K562 (cell line): ENCODE results near the gene MOXD1. TPM values are rescaled to one million over a fixed set of nuclear protein-coding genes. Genes with fewer than 3 reads are reported as not detected.
"Not testable (repeated sequence)": the region's sequence is repeated elsewhere in the genome, so short reads cannot be mapped to it uniquely, and the experiment has no call there.

ENCODE experiments used
- ATAC-seq: fragments of 200-7000 bp; cut with Tn5 transposase; 3 replicates; pipeline ENCODE4 v1.9.1; 2020; ENCODE audit warnings: moderate library complexity
- BruUV-seq: library from RNA; stranded (reverse); fragments of 400-500 nt; replicated peaks from 2 replicates; lab custom pipeline; 2021; lab: Mats Ljungman, UMichigan
- CTCF ChIA-PET: fragments of 300-600 bp; formaldehyde crosslinking; extraction: SDS; loops from one replicate; lab custom pipeline; 2021; ENCODE audit warnings: low intra/inter-chr PET ratio; lab: Yijun Ruan, JAX
- POLR2A ChIA-PET: fragments of 300-600, 350-650 bp; sonication (Branson Sonifier 250); formaldehyde crosslinking; extraction: SDS; loops from one replicate; lab custom pipeline; 2021; ENCODE audit warnings: antibody characterized with exemption, inconsistent platforms; lab: Yijun Ruan, JAX
- DNase-seq, 4 experiments: peaks; one replicate each; pipeline versions ENCODE4 v3.0.0 to v3.0.0-alpha.2; 2011 to 2018; ENCODE audit warnings: low spot score in 3 of 4, mixed read lengths in 3 of 4; ENCODE audit errors: extremely low read depth in 1 of 4
- FAIRE-seq: peaks from 2 replicates; lab custom pipeline; 2011; peaks lifted over from hg19 to GRCh38; lab: Jason Lieb, UNC
- H2AFZ ChIP-seq: 2 replicates; pipeline ENCODE4 v1.6.0; 2011; ENCODE audit warnings: low read depth, low read length, control low read depth, inconsistent platforms
- H3K27ac ChIP-seq: fragments of 200-600 bp; 3 replicates; pipeline ENCODE4 v1.8.0; 2011; ENCODE audit warnings: low read depth, mild to moderate bottlenecking, control low read depth, inconsistent platforms, low read length, moderate library complexity, mixed read lengths; ENCODE audit errors: extremely low read depth
- H3K27me3 ChIP-seq, 2 experiments: fragments of 300-600 bp in 1 of 2; 2 replicates in 1 of 2; 3 replicates in 1 of 2; pipeline versions ENCODE4 v1.6.0 to v1.8.0; 2011; ENCODE audit warnings: inconsistent platforms in 2 of 2, low read length in 2 of 2, mild to moderate bottlenecking in 1 of 2, mixed read lengths in 1 of 2, moderate library complexity in 1 of 2; ENCODE audit not compliant: control insufficient read depth in 2 of 2, insufficient read depth in 2 of 2
- H3K36me3 ChIP-seq: fragments of 300-600 bp; 3 replicates; pipeline ENCODE4 v1.8.0; 2011; ENCODE audit warnings: mild to moderate bottlenecking, low read length, inconsistent platforms; ENCODE audit not compliant: control insufficient read depth, insufficient read depth
- H3K4me1 ChIP-seq, 2 experiments: fragments of 200-600 bp in 1 of 2; replicated peaks in 1 of 2; 2 replicates in 1 of 2; 3 replicates in 1 of 2; pipeline versions ENCODE4 v1.5.1 to v1.8.0; 2011; ENCODE audit warnings: inconsistent platforms in 2 of 2, low read length in 2 of 2, mild to moderate bottlenecking in 1 of 2, mixed read lengths in 1 of 2, moderate library complexity in 1 of 2; ENCODE audit not compliant: control insufficient read depth in 2 of 2, insufficient read depth in 2 of 2
- H3K4me2 ChIP-seq: 2 replicates; pipeline ENCODE4 v1.6.1; 2011; ENCODE audit warnings: low read length, control low read depth, inconsistent platforms, mixed read lengths; ENCODE audit not compliant: insufficient read depth
- H3K4me3 ChIP-seq: fragments of 200-600 bp; sonication (generic), shearing (Covaris generic); 2 replicates; pipeline ENCODE4 v1.5.1; 2016; ENCODE audit warnings: control low read depth, inconsistent platforms
- H3K79me2 ChIP-seq: fragments of 200-600 bp; 3 replicates; pipeline ENCODE4 v1.8.0; 2011; ENCODE audit warnings: low read length, inconsistent platforms; ENCODE audit not compliant: control insufficient read depth, insufficient read depth
- H3K9ac ChIP-seq, 2 experiments: 2 replicates each; pipeline versions ENCODE4 v1.6.0 to v1.6.1; 2011; ENCODE audit warnings: low read depth in 2 of 2, low read length in 2 of 2, control low read depth in 1 of 2, inconsistent platforms in 1 of 2, mild to moderate bottlenecking in 1 of 2, mixed read lengths in 1 of 2; ENCODE audit not compliant: insufficient read depth in 1 of 2
- H3K9me1 ChIP-seq: one replicate; pipeline ENCODE4 v1.6.0; 2011; ENCODE audit warnings: inconsistent platforms, mild to moderate bottlenecking, low read length, moderate library complexity; ENCODE audit not compliant: control insufficient read depth, insufficient read depth
- H3K9me3 ChIP-seq: replicated peaks from 2 replicates; pipeline ENCODE4 v1.5.1; 2011; ENCODE audit warnings: low read depth, low read length, inconsistent platforms; ENCODE audit not compliant: control insufficient read depth, insufficient read depth
- H4K20me1 ChIP-seq: replicated peaks from 2 replicates; pipeline ENCODE4 v1.6.1; 2011; ENCODE audit warnings: low read length, inconsistent platforms, mixed read lengths; ENCODE audit not compliant: control insufficient read depth, insufficient read depth
- ZNF431 ChIP-seq: sonication (generic); formaldehyde crosslinking; IDR thresholded peaks from 2 replicates; pipeline ENCODE4 v1.8.0; 2022; ENCODE audit warnings: mild to moderate bottlenecking, missing genetic modification reagents
- ZNF584 ChIP-seq: fragments of 200-800 bp; sonication (Bioruptor generic); IDR thresholded peaks from 2 replicates; pipeline ENCODE4 v1.6.1; 2016; ENCODE audit warnings: low read depth, mild to moderate bottlenecking, missing genetic modification characterization, missing compliant biosample characterization
- WGBS: fragments of 100-300 bp; shearing (Covaris generic); methylation state at CpG from one replicate; pipeline ENCODE4 v1.1.6; 2016; ENCODE audit warnings: low coverage, mixed read lengths; ENCODE audit not compliant: insufficient coverage; ENCODE audit errors: missing lambda C conversion rate; 5-methylcytosine and 5-hydroxymethylcytosine counted together
- in situ Hi-C: fragments of 300-500 bp; cut with MboI; formaldehyde crosslinking; loops from 4 replicates; pipeline ENCODE4 v1.15.0; 2018; ENCODE audit warnings: inconsistent platforms, mixed read lengths
- intact Hi-C: fragments of 100-400 bp; cut with micrococcal nuclease; formaldehyde crosslinking; loops from 2 replicates; pipeline ENCODE4 v1.14.2; 2022
- polyA plus RNA-seq, 8 experiments: library from polyadenylated mRNA; depleted of rRNA in 4 of 8; stranded (reverse) in 5 of 8; unstranded in 3 of 8; fragments of >200 nt; fragmentation: Nextera tagmentation in 2 of 8; fragmentation: Illumina TruSeq in 1 of 8; extraction: Ambion mirVana in 2 of 8; extraction: Trizol in 1 of 8; gene quantifications; 2 replicates each; pipeline versions ENCODE4 v1.2.1 to v1.2.3, GENCODE V29; 2011 to 2014; ENCODE audit warnings: inconsistent platforms in 1 of 8, missing spikeins in 1 of 8
- total RNA-seq, 7 experiments: library from RNA; depleted of rRNA in 6 of 7; stranded (reverse); fragments of >200 nt in 6 of 7; fragmentation: Illumina TruSeq in 2 of 7; extraction: Trizol in 2 of 7; gene quantifications; 2 replicates each; pipeline versions ENCODE4 v1.2.1 to v1.2.3, GENCODE V29; 2011 to 2021; ENCODE audit warnings: low replicate concordance in 1 of 7
- TF ChIP-seq, protein P1 (sequence below): sonication (generic); formaldehyde crosslinking; IDR thresholded peaks from 2 replicates; pipeline ENCODE4 v1.8.0; 2022; ENCODE audit warnings: mild to moderate bottlenecking, low read depth, missing genetic modification reagents
- TF ChIP-seq, protein P2 (sequence below): sonication (generic); formaldehyde crosslinking; IDR thresholded peaks from 2 replicates; pipeline ENCODE4 v1.8.1; 2023; ENCODE audit warnings: mild to moderate bottlenecking, missing genetic modification reagents

Gene MOXD1
- total and polyA plus RNA-seq, 9 of the 15 experiments (the other 6 are each of a cell fraction or from before 2014, with no cell fraction given) = not detected

DNA sequence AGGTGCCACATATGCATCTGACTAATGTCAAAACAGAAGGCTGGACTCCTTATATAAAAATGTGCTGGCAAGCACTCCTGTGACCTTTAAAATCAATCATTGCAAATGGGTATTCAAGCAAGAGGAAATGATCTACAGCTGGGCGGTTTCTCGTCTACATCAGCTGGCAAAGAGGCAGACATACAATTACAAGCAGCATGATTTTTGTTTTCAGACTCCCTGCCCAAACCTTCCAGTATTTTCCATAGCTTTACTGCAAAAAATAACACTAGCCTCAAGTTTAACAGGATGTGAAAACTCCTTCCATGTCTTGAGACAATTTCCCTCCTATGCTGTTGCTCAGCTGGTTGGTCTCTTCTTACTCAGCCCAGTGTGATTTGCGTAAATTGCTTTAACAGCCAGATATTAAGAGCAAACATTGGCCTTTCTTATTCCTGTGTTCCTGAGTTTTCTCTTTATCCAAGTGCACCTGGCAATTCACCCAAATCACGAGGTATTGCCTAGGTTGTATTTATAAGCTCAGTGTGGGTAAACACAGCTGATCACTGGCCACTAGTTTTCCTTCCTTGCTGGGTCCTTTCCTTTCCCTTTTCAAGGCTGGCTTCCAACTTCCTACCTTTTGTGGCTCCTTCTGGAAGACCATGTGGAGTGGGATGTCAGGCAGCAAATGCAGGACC, 130.4 kb downstream of the MOXD1 start (continued):
- TF ChIP-seq, protein P1, sequence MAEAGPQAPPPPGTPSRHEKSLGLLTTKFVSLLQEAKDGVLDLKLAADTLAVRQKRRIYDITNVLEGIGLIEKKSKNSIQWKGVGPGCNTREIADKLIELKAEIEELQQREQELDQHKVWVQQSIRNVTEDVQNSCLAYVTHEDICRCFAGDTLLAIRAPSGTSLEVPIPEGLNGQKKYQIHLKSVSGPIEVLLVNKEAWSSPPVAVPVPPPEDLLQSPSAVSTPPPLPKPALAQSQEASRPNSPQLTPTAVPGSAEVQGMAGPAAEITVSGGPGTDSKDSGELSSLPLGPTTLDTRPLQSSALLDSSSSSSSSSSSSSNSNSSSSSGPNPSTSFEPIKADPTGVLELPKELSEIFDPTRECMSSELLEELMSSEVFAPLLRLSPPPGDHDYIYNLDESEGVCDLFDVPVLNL (CRISPR knock-in tag) = no peak
- TF ChIP-seq ZNF431 (no peak), ZNF584 (CRISPR knock-in tag) (no peak)
- TF ChIP-seq, protein P2, sequence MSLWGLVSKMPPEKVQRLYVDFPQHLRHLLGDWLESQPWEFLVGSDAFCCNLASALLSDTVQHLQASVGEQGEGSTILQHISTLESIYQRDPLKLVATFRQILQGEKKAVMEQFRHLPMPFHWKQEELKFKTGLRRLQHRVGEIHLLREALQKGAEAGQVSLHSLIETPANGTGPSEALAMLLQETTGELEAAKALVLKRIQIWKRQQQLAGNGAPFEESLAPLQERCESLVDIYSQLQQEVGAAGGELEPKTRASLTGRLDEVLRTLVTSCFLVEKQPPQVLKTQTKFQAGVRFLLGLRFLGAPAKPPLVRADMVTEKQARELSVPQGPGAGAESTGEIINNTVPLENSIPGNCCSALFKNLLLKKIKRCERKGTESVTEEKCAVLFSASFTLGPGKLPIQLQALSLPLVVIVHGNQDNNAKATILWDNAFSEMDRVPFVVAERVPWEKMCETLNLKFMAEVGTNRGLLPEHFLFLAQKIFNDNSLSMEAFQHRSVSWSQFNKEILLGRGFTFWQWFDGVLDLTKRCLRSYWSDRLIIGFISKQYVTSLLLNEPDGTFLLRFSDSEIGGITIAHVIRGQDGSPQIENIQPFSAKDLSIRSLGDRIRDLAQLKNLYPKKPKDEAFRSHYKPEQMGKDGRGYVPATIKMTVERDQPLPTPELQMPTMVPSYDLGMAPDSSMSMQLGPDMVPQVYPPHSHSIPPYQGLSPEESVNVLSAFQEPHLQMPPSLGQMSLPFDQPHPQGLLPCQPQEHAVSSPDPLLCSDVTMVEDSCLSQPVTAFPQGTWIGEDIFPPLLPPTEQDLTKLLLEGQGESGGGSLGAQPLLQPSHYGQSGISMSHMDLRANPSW = no peak
- TF ChIP-seq, all 486 proteins: peak for 0

DNA sequence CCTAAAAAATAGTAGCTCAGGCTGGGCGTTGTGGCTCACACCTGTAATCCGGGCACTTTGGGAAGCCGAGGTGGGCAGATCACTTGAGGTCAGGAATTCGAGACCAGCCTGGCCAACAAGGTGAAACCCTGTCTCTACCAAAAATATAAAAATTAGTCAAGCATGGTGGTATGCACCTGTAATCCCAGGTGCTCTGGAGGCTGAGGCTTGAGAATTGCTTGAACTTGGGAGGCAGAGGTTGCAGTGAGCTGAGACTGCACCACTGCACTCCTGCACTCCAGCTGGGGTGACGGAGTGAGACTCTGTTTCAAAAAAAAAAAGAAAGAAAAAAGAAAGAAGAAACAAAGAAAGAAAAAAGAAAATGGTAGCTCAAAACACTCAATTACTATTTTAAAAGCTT, 132.6 kb downstream of the MOXD1 start:
- H3K36me3 ChIP-seq, CTCF ChIA-PET, in situ Hi-C loops, POLR2A ChIA-PET, H4K20me1 ChIP-seq, ATAC-seq, FAIRE-seq, H3K27me3 ChIP-seq, H3K4me2 ChIP-seq, H3K9me1 ChIP-seq, intact Hi-C loops, H3K4me1 ChIP-seq, H2AFZ ChIP-seq, H3K9me3 ChIP-seq, BruUV-seq, H3K9ac ChIP-seq, H3K4me3 ChIP-seq, H3K79me2 ChIP-seq, DNase-seq, H3K27ac ChIP-seq: not testable (repeated sequence)
- WGBS = 0% methylated on average over 5 of the region's 5 CpGs
